K562 (cell line): ENCODE results near the gene CTNNBL1. TPM values are rescaled to one million over a fixed set of nuclear protein-coding genes. Genes with fewer than 3 reads are reported as not detected.
A peak's percentile ranks its signal among the peaks of the same experiment; 100 is the strongest.

Source experiments
- BCL6 ChIP-seq: fragments of 250-450 bp; sonication (Bioruptor Pico); IDR thresholded peaks from 2 replicates; pipeline ENCODE4 v1.4.0; 2020
- CHD1 ChIP-seq: fragments of 200-600 bp; sonication (generic); IDR thresholded peaks from one replicate; pipeline ENCODE4 v1.6.1; 2012; ENCODE audit warnings: mild to moderate bottlenecking, moderate library complexity, low read length, inconsistent platforms
- EGR1 ChIP-seq: fragments of 450-650 bp; conservative IDR thresholded peaks from 2 replicates; pipeline ENCODE4 v1.6.1; 2017; ENCODE audit warnings: mild to moderate bottlenecking
- FUS ChIP-seq: fragments of 200-400 bp; formaldehyde crosslinking; optimal IDR thresholded peaks from 2 replicates; pipeline ENCODE3; 2017; ENCODE audit warnings: low read depth, low read length
- GTF3C2 ChIP-seq: IDR thresholded peaks from 3 replicates; pipeline ENCODE4 v1.6.1; 2011; ENCODE audit warnings: borderline replicate concordance, mild to moderate bottlenecking, moderate library complexity; ENCODE audit not compliant: insufficient read length; ENCODE audit errors: extremely low read depth
- HCFC1 ChIP-seq: IDR thresholded peaks from 2 replicates; pipeline ENCODE4 v1.6.1; 2012; ENCODE audit warnings: low read depth, low read length, improper control_type of control experiment
- ILK ChIP-seq: fragments of 450-650 bp; IDR thresholded peaks from 2 replicates; pipeline ENCODE4 v1.6.1; 2016; ENCODE audit warnings: missing genetic modification characterization, low read depth, mild to moderate bottlenecking, missing compliant biosample characterization, moderate library complexity, borderline replicate concordance
- KLF1 ChIP-seq: fragments of 450-650 bp; IDR thresholded peaks from 2 replicates; pipeline ENCODE4 v1.6.1; 2016; ENCODE audit warnings: missing genetic modification characterization, missing compliant biosample characterization
- RB1 ChIP-seq: fragments of 450-650 bp; IDR thresholded peaks from 2 replicates; pipeline ENCODE4 v1.6.1; 2017; ENCODE audit warnings: low read depth, mild to moderate bottlenecking
- RBFOX2 ChIP-seq: fragments of 200-400 bp; formaldehyde crosslinking; IDR thresholded peaks from 2 replicates; pipeline ENCODE4 v1.6.1; 2017; ENCODE audit warnings: low read depth, mild to moderate bottlenecking, low read length, moderate library complexity
- RNF2 ChIP-seq: sonication (generic); IDR thresholded peaks from 2 replicates; pipeline ENCODE4 v1.6.1; 2016
- SIN3A ChIP-seq, 2 experiments: fragments of 150-350 bp in 1 of 2; IDR thresholded peaks; 2 replicates each; pipeline ENCODE4 v1.6.1; 2011 to 2016; ENCODE audit warnings: borderline replicate concordance in 2 of 2, low read depth in 2 of 2, low read length in 2 of 2, mild to moderate bottlenecking in 2 of 2, moderate library complexity in 2 of 2; ENCODE audit not compliant: control insufficient read depth in 1 of 2
- TFE3 ChIP-seq: fragments of 450-650 bp; formaldehyde crosslinking; IDR thresholded peaks from 2 replicates; pipeline ENCODE4 v1.4.0; 2020; ENCODE audit warnings: mild to moderate bottlenecking, mixed read lengths
- ZNF324 ChIP-seq: fragments of 250-450 bp; sonication (Bioruptor Pico); IDR thresholded peaks from 2 replicates; pipeline ENCODE4 v1.4.0; 2020; ENCODE audit warnings: mild to moderate bottlenecking
- polyA plus RNA-seq, 8 experiments: library from polyadenylated mRNA; depleted of rRNA in 4 of 8; stranded (reverse) in 5 of 8; unstranded in 3 of 8; fragments of >200 nt; fragmentation: Nextera tagmentation in 2 of 8; fragmentation: Illumina TruSeq in 1 of 8; extraction: Ambion mirVana in 2 of 8; extraction: Trizol in 1 of 8; gene quantifications; 2 replicates each; pipeline versions ENCODE4 v1.2.1 to v1.2.3, GENCODE V29; 2011 to 2014; ENCODE audit warnings: inconsistent platforms in 1 of 8, missing spikeins in 1 of 8
- total RNA-seq, 7 experiments: library from RNA; depleted of rRNA in 6 of 7; stranded (reverse); fragments of >200 nt in 6 of 7; fragmentation: Illumina TruSeq in 2 of 7; extraction: Trizol in 2 of 7; gene quantifications; 2 replicates each; pipeline versions ENCODE4 v1.2.1 to v1.2.3, GENCODE V29; 2011 to 2021; ENCODE audit warnings: low replicate concordance in 1 of 7
- TF ChIP-seq, protein P1 (sequence below): fragments of 450-650 bp; IDR thresholded peaks from 2 replicates; pipeline ENCODE4 v1.6.1; 2014; ENCODE audit warnings: low read depth, mild to moderate bottlenecking, moderate library complexity, borderline replicate concordance
- TF ChIP-seq, protein P2 (sequence below), 2 experiments: IDR thresholded peaks; 2 replicates each; pipeline ENCODE4 v1.6.1; 2011; ENCODE audit warnings: borderline replicate concordance in 1 of 2, control low read depth in 1 of 2, low read depth in 1 of 2, low read length in 1 of 2, mild to moderate bottlenecking in 1 of 2, mixed read lengths in 1 of 2, moderate library complexity in 1 of 2; ENCODE audit not compliant: insufficient read depth in 1 of 2, insufficient read length in 1 of 2, poor library complexity in 1 of 2, severe bottlenecking in 1 of 2; ENCODE audit errors: extremely low read depth in 1 of 2
- TF ChIP-seq, protein P3 (sequence below): fragments of 450-650 bp; formaldehyde crosslinking; IDR thresholded peaks from 2 replicates; pipeline ENCODE4 v1.4.0; 2020; ENCODE audit warnings: mild to moderate bottlenecking, moderate library complexity

CTNNBL1 gene
- total and polyA plus RNA-seq, 9 of the 15 experiments (the other 6 are each of a cell fraction or from before 2014, with no cell fraction given) = 32.4 to 85.6 (median 43.6) TPM

DNA sequence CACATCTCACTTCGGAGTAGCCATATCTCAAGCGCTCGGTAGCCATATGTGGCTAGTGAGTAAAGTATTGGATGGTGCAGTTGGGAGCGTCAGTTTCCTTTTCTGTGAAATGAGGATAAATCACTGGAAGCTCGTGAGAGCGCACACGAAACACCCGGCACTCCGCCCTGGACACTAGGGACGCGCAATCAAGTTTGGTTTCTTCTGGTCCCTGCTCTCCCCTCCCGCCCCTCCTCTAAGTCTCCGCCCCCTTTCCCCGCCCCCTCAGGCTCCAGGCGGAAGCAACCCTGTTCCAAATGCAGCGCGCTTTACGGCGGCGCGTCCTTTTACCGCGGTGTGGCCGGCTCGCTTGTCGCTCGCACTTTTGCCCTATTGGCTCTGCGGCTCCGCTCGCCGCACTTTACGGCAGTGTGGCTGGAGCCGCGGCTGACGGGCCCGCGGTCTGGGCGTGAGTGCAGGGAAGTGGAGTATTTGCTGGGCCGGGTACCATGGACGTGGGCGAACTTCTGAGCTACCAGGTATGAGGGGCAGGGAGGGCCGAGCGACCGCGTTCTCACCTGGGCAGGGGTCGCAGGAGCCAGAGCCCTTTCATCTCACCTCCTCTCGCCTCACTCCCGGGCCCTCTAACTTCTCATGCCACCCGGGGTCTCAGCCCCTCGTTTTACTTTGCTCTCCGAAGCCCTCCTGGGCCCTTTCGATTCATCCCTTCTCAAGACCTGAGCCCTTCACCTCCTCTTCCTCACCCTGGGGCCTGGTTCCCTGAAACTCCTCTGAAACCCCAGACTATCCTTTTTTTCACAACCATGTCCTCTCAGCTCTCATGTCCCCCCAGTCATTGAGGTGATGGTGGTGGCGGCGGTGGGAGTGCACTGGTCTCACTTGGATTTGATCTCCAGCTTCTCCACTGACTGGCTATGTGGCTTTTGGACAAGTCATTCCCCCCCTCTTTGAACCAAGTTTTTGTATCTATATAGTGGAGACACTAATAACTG lies at the start of gene CTNNBL1 (continued):
- TF ChIP-seq, protein P1, sequence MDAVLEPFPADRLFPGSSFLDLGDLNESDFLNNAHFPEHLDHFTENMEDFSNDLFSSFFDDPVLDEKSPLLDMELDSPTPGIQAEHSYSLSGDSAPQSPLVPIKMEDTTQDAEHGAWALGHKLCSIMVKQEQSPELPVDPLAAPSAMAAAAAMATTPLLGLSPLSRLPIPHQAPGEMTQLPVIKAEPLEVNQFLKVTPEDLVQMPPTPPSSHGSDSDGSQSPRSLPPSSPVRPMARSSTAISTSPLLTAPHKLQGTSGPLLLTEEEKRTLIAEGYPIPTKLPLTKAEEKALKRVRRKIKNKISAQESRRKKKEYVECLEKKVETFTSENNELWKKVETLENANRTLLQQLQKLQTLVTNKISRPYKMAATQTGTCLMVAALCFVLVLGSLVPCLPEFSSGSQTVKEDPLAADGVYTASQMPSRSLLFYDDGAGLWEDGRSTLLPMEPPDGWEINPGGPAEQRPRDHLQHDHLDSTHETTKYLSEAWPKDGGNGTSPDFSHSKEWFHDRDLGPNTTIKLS = no peak
- TF ChIP-seq CHD1 (no peak), BCL6 (CRISPR knock-in tag) (no peak), EGR1 (peak; percentile 74), KLF1 (tag) (no peak), SIN3A (IDR thresholded peaks at IDR 0.05; ENCODE audit: borderline replicate concordance in 2 of 2, control insufficient read depth in 1 of 2, low read depth in 2 of 2, low read length in 2 of 2) (no peak; a peak in 1 of 4 replicates), FUS (no peak), TFE3 (CRISPR knock-in tag) (no peak), RB1 (peak; percentile 26; the same call in 1 of the 2 replicates), RBFOX2 (peak; percentile 75), ILK (tag) (no peak), GTF3C2 (no peak), ZNF324 (CRISPR knock-in tag) (no peak), HCFC1 (peak; percentile 87), RNF2 (no peak)
- TF ChIP-seq, protein P2, sequence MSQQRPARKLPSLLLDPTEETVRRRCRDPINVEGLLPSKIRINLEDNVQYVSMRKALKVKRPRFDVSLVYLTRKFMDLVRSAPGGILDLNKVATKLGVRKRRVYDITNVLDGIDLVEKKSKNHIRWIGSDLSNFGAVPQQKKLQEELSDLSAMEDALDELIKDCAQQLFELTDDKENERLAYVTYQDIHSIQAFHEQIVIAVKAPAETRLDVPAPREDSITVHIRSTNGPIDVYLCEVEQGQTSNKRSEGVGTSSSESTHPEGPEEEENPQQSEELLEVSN (IDR thresholded peaks at IDR 0.05; ENCODE audit: borderline replicate concordance in 1 of 2, extremely low read depth in 1 of 2, insufficient read depth in 1 of 2, insufficient read length in 1 of 2, low read depth in 1 of 2, low read length in 1 of 2, poor library complexity in 1 of 2, severe bottlenecking in 1 of 2) = peak in 1 of 2 experiments; percentile 9
- TF ChIP-seq, protein P3, sequence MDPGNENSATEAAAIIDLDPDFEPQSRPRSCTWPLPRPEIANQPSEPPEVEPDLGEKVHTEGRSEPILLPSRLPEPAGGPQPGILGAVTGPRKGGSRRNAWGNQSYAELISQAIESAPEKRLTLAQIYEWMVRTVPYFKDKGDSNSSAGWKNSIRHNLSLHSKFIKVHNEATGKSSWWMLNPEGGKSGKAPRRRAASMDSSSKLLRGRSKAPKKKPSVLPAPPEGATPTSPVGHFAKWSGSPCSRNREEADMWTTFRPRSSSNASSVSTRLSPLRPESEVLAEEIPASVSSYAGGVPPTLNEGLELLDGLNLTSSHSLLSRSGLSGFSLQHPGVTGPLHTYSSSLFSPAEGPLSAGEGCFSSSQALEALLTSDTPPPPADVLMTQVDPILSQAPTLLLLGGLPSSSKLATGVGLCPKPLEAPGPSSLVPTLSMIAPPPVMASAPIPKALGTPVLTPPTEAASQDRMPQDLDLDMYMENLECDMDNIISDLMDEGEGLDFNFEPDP (CRISPR knock-in tag) = no peak
